WERI-Rb-1 (cell line): Measurements from ENCODE around the gene LRCH4.

Source experiments
- DNase-seq: peaks from one replicate; pipeline ENCODE4 v3.0.0-alpha.2; 2020
- H3K27ac ChIP-seq: fragments of 250-450 bp; sonication (Bioruptor Pico); 2 replicates; pipeline ENCODE4 v1.5.1; 2020; ENCODE audit warnings: mild to moderate bottlenecking, moderate library complexity
- H3K27me3 ChIP-seq: fragments of 250-450 bp; sonication (Bioruptor Pico); 2 replicates; pipeline ENCODE4 v1.5.1; 2021; ENCODE audit warnings: mild to moderate bottlenecking, low read depth, moderate library complexity; ENCODE audit not compliant: insufficient read depth, severe bottlenecking
- H3K36me3 ChIP-seq: fragments of 250-450 bp; sonication (Bioruptor Pico); 2 replicates; pipeline ENCODE4 v1.5.1; 2020; ENCODE audit warnings: mild to moderate bottlenecking, moderate library complexity
- H3K4me3 ChIP-seq: 2 replicates; pipeline ENCODE4 v1.5.1; 2011; ENCODE audit warnings: low read depth, mild to moderate bottlenecking, control low read depth, low read length
- H3K9me3 ChIP-seq: fragments of 250-450 bp; sonication (Bioruptor Pico); 2 replicates; pipeline ENCODE4 v1.5.1; 2021; ENCODE audit warnings: mild to moderate bottlenecking, moderate library complexity; ENCODE audit not compliant: severe bottlenecking
- CTCF ChIP-seq: IDR thresholded peaks from 2 replicates; pipeline ENCODE4 v1.5.1; 2011; ENCODE audit warnings: low read depth, mild to moderate bottlenecking, control low read depth, inconsistent platforms, low read length

The LRCH4 gene

DNA sequence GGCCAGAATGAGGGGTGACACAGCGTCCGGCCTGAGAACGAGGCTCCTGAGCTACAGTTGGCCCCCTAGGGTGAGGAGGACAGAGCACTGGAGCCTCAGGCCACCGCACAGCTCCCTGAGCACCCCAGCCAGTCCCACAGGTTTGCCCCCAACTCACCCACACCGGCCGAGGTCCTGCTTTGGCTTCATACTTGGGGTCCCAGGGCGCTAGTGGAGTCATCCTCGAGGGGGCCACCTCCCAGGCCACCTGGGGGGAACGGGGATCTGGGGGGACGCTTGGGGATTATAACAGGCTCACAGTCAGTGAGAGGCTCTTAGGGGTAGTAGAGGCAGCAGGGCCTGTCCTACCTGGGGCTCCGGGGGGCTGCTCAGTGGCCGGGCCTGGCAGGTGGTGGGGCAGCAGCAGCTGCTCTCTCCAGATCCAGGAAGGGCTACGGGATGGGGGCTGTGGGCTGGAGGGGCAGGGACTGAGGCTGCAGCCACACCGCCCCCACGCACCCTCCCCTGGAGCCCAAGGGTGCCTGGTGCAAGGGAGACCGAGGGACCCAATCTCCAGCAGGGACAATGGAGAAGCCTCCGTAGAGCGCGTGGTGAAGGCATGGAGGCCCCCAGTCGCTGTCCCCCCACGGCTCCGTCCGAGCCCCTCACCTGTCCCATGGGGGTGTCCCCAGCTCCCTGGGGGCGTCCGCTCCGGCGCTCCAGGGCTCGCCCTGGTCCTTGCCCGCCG lies 12.8 kb downstream of the LRCH4 start:
- no peak overlapping the region for H3K27ac ChIP-seq
- H3K36me3 ChIP-seq: peaks cover 31% of the 10 kb centered on the region
- H3K27me3 ChIP-seq: no peaks in the 10 kb centered on the region
- TF ChIP-seq CTCF: no peak
- no peak overlapping the region for H3K4me3 ChIP-seq
- DNase-seq: no peak
- no peaks in the 10 kb centered on the region for H3K9me3 ChIP-seq

GRCh38 chr7:100572281-100572948 lies 13.5 kb downstream of the LRCH4 start:
- no peak for DNase-seq
- Histone ChIP-seq H3K27me3 (no peaks in the 10 kb centered on the region), H3K9me3 (no peaks in the 10 kb centered on the region), H3K4me3 (no peak overlapping the region), H3K27ac (no peak overlapping the region), H3K36me3 (peaks cover 24% of the 10 kb centered on the region)
- no peak for TF ChIP-seq CTCF

GRCh38 chr7:100571829-100572116 lies 14.2 kb downstream of the LRCH4 start:
- H3K27me3 ChIP-seq: no peaks in the 10 kb centered on the region
- no peaks in the 10 kb centered on the region for H3K9me3 ChIP-seq
- no peak overlapping the region for H3K4me3 ChIP-seq
- no peak for TF ChIP-seq CTCF
- DNase-seq: no peak
- H3K27ac ChIP-seq: no peak overlapping the region
- peaks cover 19% of the 10 kb centered on the region for H3K36me3 ChIP-seq

GRCh38 chr7:100570954-100571828 lies 14.7 kb downstream of the LRCH4 start:
- Histone ChIP-seq H3K27me3 (no peaks in the 10 kb centered on the region), H3K4me3 (no peak overlapping the region; the same call in 1 of the 2 replicates), H3K27ac (no peak overlapping the region), H3K9me3 (no peaks in the 10 kb centered on the region), H3K36me3 (peaks cover 13% of the 10 kb centered on the region)
- no peak for TF ChIP-seq CTCF
- DNase-seq: no peak

DNA sequence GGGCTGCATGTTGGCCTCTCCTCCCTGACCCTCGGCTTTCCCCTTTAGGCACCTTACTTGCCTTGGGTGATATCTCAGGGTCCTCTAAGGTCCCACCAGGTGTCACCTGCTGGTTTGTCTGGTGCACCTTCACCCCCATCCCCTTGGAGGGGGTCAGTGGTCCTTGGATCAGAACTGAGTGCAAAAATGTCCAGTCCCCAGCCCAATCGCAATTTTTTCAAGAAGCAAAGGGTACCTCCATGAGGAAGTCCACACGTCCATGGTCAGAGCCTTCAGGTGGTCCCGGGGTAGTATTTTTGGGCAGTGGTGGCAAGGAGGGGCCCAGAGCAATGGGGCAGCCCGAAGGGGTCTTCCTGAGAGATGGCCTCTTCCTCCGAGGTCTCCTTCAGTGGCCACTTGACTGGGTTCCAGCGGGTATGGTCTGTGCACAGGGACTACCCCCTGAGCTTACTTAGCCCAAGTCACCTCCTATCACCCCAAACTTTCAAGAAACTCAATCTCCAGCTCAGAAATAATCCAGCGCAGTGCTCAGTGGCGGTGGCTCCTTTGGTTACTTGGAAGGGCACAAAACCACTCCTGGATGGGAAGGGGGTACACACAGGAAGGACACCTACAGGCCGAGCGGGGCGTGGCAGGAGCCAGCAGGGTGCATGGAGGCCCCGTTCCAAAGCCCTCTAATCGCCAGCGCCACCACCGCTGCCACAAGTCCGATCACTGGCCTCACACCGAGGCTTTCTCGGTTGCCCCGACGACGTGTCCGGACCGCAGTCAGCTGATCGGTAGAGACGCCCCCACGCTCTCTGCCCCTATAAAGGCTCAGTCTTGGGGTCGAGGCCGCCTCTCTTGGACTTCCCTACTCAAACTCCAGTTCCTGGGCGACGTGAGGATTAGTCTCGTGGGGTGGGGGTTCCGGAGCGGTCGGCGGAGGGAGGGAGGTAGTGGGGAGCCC lies 16.8 kb downstream of the LRCH4 start:
- DNase-seq: peak; percentile 89
- no peaks in the 10 kb centered on the region for H3K27me3 ChIP-seq
- H3K9me3 ChIP-seq: no peaks in the 10 kb centered on the region
- no peaks in the 10 kb centered on the region; the same call in none of the 2 replicates for H3K36me3 ChIP-seq
- peak; percentile 81 for TF ChIP-seq CTCF
- H3K4me3 ChIP-seq: peak overlapping the region; percentile 46
- peak overlapping the region; percentile 63 for H3K27ac ChIP-seq
